Stimulated activated naive CD8-positive, alpha-beta T cell treated with anti-CD3 and anti-CD28 coated beads, Interleukin-15, Interleukin-2, amounts not matched to agents 100 ng/mL and 50 ng/mL, for 24 hours (primary cell): ENCODE data around the gene MALT1.

ENCODE experiments used
- H3K27ac Mint-ChIP-seq: one replicate; pipeline ENCODE4 v1.8.0; 2021; ENCODE audit warnings: mild to moderate bottlenecking, mixed read lengths
- H3K27me3 Mint-ChIP-seq: one replicate; pipeline ENCODE4 v1.8.0; 2021; ENCODE audit warnings: mixed read lengths
- H3K36me3 Mint-ChIP-seq: one replicate; pipeline ENCODE4 v1.8.0; 2021; ENCODE audit warnings: low read depth, mixed read lengths
- H3K4me1 Mint-ChIP-seq: one replicate; pipeline ENCODE4 v1.8.0; 2021; ENCODE audit warnings: low read depth, mixed read lengths
- H3K4me3 Mint-ChIP-seq: one replicate; pipeline ENCODE4 v1.8.0; 2021; ENCODE audit warnings: mild to moderate bottlenecking, mixed read lengths
- H3K9me3 Mint-ChIP-seq: one replicate; pipeline ENCODE4 v1.8.0; 2021; ENCODE audit warnings: mixed read lengths

MALT1 gene

DNA sequence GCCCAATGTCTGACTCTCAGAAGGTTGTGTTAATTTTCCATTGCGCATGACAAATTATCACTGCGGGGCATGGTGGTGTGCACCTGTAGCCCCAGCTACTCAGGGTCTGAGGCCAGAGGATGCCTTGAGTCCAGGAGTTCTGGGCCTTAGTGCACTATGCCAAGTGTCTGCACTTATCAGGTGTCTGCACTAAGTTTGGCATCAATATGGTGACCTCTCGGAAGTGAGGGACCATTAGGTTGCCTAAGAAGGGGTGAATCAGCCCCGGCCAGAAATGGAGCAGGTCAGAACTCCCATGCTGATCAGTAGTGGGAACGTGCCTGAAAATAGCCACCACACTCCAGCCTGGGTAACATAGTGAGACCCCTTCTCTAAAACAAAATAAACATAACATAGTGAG, 131.7 kb downstream of the MALT1 start:
- peaks cover 17% of the 10 kb centered on the region for H3K27me3 Mint-ChIP-seq
- no peaks in the 10 kb centered on the region for H3K9me3 Mint-ChIP-seq
- no peak overlapping the region for H3K27ac Mint-ChIP-seq
- no peaks in the 10 kb centered on the region for H3K36me3 Mint-ChIP-seq
- H3K4me1 Mint-ChIP-seq = no peaks in the 10 kb centered on the region
- H3K4me3 Mint-ChIP-seq = no peak overlapping the region

GRCh38 chr18:58803978-58804377, 132.7 kb downstream of the MALT1 start:
- no peaks in the 10 kb centered on the region for H3K9me3 Mint-ChIP-seq
- peaks cover 17% of the 10 kb centered on the region for H3K27me3 Mint-ChIP-seq
- H3K4me3 Mint-ChIP-seq = no peak overlapping the region
- H3K27ac Mint-ChIP-seq = no peak overlapping the region
- no peaks in the 10 kb centered on the region for H3K4me1 Mint-ChIP-seq
- no peaks in the 10 kb centered on the region for H3K36me3 Mint-ChIP-seq
